ENCODE measurements around the gene VEGFA.

GRCh38 chr6:43749461-43749860, 20.6 kb upstream of the VEGFA start:
- no peak for TF ChIP-seq CTCF (IDR thresholded peaks at IDR 0.05)
- no peak for TF ChIP-seq POLR2A (IDR thresholded peaks at IDR 0.05)

All from lower leg skin (tissue), 3 donors.